WTC11 (cell line): ENCODE measurements around the gene NAA60. TPM values are rescaled to one million over a fixed set of nuclear protein-coding genes. Genes with fewer than 3 reads are reported as not detected.
A peak's percentile ranks its signal among the peaks of the same experiment; 100 is the strongest.
"Not testable (repeated sequence)": the region's sequence is repeated elsewhere in the genome, so short reads cannot be mapped to it uniquely, and the experiment has no call there.

Experiments
- ATAC-seq: fragments of 200-7000 bp; cut with Tn5 transposase; 2 replicates; pipeline ENCODE4 v1.10.0; 2021; ENCODE audit warnings: mild to moderate bottlenecking, moderate library complexity
- CTCF ChIA-PET: fragments of 300-600 bp; sonication (Branson Sonifier 250); formaldehyde crosslinking; loops from one replicate; lab custom pipeline; 2021; ENCODE audit warnings: antibody characterized with exemption; lab: Charles Lee
- POLR2A ChIA-PET: fragments of 350-600 bp; sonication (Branson Sonifier 250); formaldehyde crosslinking; loops from one replicate; lab custom pipeline; 2021; ENCODE audit warnings: antibody characterized with exemption; lab: Charles Lee
- DNase-seq: peaks from one replicate; pipeline ENCODE4 v3.0.0; 2021; ENCODE audit warnings: low spot score
- H3K27ac Mint-ChIP-seq: 2 replicates; pipeline ENCODE4 v1.8.0; 2021; ENCODE audit warnings: mixed read lengths
- H3K27me3 Mint-ChIP-seq: 2 replicates; pipeline ENCODE4 v1.8.0; 2021; ENCODE audit warnings: low read depth, mild to moderate bottlenecking, moderate library complexity, mixed read lengths
- H3K36me3 Mint-ChIP-seq: 2 replicates; pipeline ENCODE4 v1.8.0; 2021; ENCODE audit warnings: mixed read lengths
- H3K4me1 Mint-ChIP-seq: 2 replicates; pipeline ENCODE4 v1.8.0; 2022; ENCODE audit warnings: mixed read lengths
- H3K4me3 Mint-ChIP-seq: 2 replicates; pipeline ENCODE4 v1.8.0; 2021; ENCODE audit warnings: mild to moderate bottlenecking, moderate library complexity, mixed read lengths
- H3K9me3 Mint-ChIP-seq: 2 replicates; pipeline ENCODE4 v1.8.0; 2021; ENCODE audit warnings: mixed read lengths
- CREM ChIP-seq: sonication (generic); formaldehyde crosslinking; IDR thresholded peaks from 2 replicates; pipeline ENCODE4 v1.8.1; 2022; ENCODE audit warnings: mild to moderate bottlenecking, missing genetic modification reagents, moderate library complexity
- E2F4 ChIP-seq: sonication (generic); formaldehyde crosslinking; IDR thresholded peaks from 2 replicates; pipeline ENCODE4 v1.8.1; 2022; ENCODE audit warnings: low read depth, mild to moderate bottlenecking, moderate library complexity, missing genetic modification reagents, borderline replicate concordance
- FOXK1 ChIP-seq: sonication (generic); formaldehyde crosslinking; IDR thresholded peaks from 2 replicates; pipeline ENCODE4 v1.8.0; 2022; ENCODE audit warnings: mild to moderate bottlenecking, moderate library complexity, missing genetic modification reagents
- JUN ChIP-seq: sonication (generic); formaldehyde crosslinking; IDR thresholded peaks from 2 replicates; pipeline ENCODE4 v1.8.0; 2023; ENCODE audit warnings: mild to moderate bottlenecking, missing genetic modification reagents
- MLX ChIP-seq: sonication (generic); formaldehyde crosslinking; IDR thresholded peaks from 2 replicates; pipeline ENCODE4 v1.8.1; 2023; ENCODE audit warnings: mild to moderate bottlenecking, missing genetic modification reagents, moderate library complexity
- MXD4 ChIP-seq: fragments of 250-450 bp; sonication (Bioruptor Pico); IDR thresholded peaks from 2 replicates; pipeline ENCODE4 v1.8.0; 2021; ENCODE audit warnings: mild to moderate bottlenecking, moderate library complexity, borderline replicate concordance
- SP1 ChIP-seq: sonication (generic); formaldehyde crosslinking; conservative IDR thresholded peaks from 2 replicates; pipeline ENCODE4 v1.8.1; 2022; ENCODE audit warnings: missing genetic modification reagents
- TCF7 ChIP-seq: sonication (generic); formaldehyde crosslinking; IDR thresholded peaks from 2 replicates; pipeline ENCODE4 v1.8.0; 2022; ENCODE audit warnings: mild to moderate bottlenecking, low read depth, missing genetic modification reagents, moderate library complexity
- ZNF219 ChIP-seq: sonication (generic); formaldehyde crosslinking; IDR thresholded peaks from 2 replicates; pipeline ENCODE4 v1.8.0; 2023; ENCODE audit warnings: missing genetic modification reagents, mild to moderate bottlenecking, borderline replicate concordance
- ZNF232 ChIP-seq: sonication (generic); formaldehyde crosslinking; IDR thresholded peaks from 2 replicates; pipeline ENCODE4 v1.8.0; 2022; ENCODE audit warnings: mild to moderate bottlenecking, missing genetic modification reagents
- ZNF671 ChIP-seq: fragments of 250-450 bp; sonication (Bioruptor Pico); IDR thresholded peaks from 2 replicates; pipeline ENCODE4 v1.8.0; 2021; ENCODE audit warnings: mild to moderate bottlenecking
- total RNA-seq: library from RNA; stranded (reverse); gene quantifications from 3 replicates; pipeline ENCODE4 v1.2.3, GENCODE V29; 2021
- TF ChIP-seq, protein P1 (sequence below): sonication (generic); formaldehyde crosslinking; conservative IDR thresholded peaks from 2 replicates; pipeline ENCODE4 v1.8.1; 2023; ENCODE audit warnings: mild to moderate bottlenecking, low read depth, missing genetic modification reagents, moderate library complexity
- TF ChIP-seq, protein P2 (sequence below): fragments of 250-450 bp; sonication (Bioruptor Pico); IDR thresholded peaks from 2 replicates; pipeline ENCODE4 v2.1.2; 2022; ENCODE audit warnings: mild to moderate bottlenecking, moderate library complexity
- TF ChIP-seq, protein P3 (sequence below): sonication (generic); formaldehyde crosslinking; IDR thresholded peaks from 2 replicates; pipeline ENCODE4 v1.8.1; 2023; ENCODE audit warnings: mild to moderate bottlenecking, moderate library complexity, missing genetic modification reagents
- TF ChIP-seq, protein P4 (sequence below): sonication (generic); formaldehyde crosslinking; IDR thresholded peaks from 2 replicates; pipeline ENCODE4 v1.8.0; 2022; ENCODE audit warnings: mild to moderate bottlenecking, missing genetic modification reagents

The NAA60 gene
- total RNA-seq, 1 experiment from 2014 or later, result 50.3 TPM

DNA sequence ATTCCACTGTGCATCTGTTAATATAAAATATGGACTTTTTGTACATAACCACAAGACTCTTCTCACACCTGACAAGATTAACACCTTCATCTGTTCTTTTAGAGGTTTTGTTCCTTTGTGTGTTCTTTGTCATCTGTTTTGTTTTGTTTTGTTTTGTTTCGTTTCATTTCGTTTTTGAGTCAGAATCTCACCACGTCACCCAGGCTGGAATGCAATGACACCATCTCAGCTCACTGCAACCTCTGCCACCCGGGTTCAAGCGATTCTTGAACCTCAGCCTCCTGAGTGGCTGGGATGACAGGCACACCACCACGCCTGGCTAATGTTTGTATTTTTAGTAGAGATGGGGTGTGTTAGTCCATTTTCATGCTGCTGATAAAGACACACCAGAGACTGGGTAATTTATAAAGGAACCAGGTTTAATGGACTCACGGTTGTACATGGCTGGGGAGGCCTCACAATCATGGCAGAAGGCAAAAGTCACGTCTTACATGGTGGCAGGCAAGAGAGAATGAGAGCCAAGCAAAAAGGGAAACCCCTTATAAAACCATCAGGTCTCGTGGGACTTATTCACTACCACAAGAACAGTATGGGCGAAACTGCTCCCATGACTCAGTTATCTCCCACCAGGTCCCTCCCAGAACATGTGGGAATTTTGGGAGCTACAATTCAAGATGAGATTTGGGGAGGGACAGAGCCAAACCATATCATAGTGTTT is 29.6 kb downstream of the NAA60 start:
- no peaks in the 10 kb centered on the region for H3K27me3 Mint-ChIP-seq
- no peaks in the 10 kb centered on the region; the same call in 1 of the 2 replicates for H3K36me3 Mint-ChIP-seq
- TF ChIP-seq ZNF232 (CRISPR knock-in tag) (no peak), MXD4 (CRISPR knock-in tag) (no peak), CREM (no peak), FOXK1 (no peak), MLX (CRISPR knock-in tag) (no peak), ZNF219 (CRISPR knock-in tag) (no peak), TCF7 (CRISPR knock-in tag) (no peak), ZNF671 (CRISPR knock-in tag) (no peak), SP1 (CRISPR knock-in tag) (no peak), E2F4 (no peak), JUN (no peak)
- TF ChIP-seq, protein P1, sequence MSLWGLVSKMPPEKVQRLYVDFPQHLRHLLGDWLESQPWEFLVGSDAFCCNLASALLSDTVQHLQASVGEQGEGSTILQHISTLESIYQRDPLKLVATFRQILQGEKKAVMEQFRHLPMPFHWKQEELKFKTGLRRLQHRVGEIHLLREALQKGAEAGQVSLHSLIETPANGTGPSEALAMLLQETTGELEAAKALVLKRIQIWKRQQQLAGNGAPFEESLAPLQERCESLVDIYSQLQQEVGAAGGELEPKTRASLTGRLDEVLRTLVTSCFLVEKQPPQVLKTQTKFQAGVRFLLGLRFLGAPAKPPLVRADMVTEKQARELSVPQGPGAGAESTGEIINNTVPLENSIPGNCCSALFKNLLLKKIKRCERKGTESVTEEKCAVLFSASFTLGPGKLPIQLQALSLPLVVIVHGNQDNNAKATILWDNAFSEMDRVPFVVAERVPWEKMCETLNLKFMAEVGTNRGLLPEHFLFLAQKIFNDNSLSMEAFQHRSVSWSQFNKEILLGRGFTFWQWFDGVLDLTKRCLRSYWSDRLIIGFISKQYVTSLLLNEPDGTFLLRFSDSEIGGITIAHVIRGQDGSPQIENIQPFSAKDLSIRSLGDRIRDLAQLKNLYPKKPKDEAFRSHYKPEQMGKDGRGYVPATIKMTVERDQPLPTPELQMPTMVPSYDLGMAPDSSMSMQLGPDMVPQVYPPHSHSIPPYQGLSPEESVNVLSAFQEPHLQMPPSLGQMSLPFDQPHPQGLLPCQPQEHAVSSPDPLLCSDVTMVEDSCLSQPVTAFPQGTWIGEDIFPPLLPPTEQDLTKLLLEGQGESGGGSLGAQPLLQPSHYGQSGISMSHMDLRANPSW, result no peak
- TF ChIP-seq, protein P2, sequence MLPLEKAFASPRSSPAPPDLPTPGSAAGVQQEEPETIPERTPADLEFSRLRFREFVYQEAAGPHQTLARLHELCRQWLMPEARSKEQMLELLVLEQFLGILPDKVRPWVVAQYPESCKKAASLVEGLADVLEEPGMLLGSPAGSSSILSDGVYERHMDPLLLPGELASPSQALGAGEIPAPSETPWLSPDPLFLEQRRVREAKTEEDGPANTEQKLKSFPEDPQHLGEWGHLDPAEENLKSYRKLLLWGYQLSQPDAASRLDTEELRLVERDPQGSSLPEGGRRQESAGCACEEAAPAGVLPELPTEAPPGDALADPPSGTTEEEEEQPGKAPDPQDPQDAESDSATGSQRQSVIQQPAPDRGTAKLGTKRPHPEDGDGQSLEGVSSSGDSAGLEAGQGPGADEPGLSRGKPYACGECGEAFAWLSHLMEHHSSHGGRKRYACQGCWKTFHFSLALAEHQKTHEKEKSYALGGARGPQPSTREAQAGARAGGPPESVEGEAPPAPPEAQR (CRISPR knock-in tag), result no peak
- TF ChIP-seq, protein P3, sequence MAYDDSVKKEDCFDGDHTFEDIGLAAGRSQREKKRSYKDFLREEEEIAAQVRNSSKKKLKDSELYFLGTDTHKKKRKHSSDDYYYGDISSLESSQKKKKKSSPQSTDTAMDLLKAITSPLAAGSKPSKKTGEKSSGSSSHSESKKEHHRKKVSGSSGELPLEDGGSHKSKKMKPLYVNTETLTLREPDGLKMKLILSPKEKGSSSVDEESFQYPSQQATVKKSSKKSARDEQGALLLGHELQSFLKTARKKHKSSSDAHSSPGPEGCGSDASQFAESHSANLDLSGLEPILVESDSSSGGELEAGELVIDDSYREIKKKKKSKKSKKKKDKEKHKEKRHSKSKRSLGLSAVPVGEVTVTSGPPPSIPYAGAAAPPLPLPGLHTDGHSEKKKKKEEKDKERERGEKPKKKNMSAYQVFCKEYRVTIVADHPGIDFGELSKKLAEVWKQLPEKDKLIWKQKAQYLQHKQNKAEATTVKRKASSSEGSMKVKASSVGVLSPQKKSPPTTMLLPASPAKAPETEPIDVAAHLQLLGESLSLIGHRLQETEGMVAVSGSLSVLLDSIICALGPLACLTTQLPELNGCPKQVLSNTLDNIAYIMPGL, result no peak
- TF ChIP-seq, protein P4, sequence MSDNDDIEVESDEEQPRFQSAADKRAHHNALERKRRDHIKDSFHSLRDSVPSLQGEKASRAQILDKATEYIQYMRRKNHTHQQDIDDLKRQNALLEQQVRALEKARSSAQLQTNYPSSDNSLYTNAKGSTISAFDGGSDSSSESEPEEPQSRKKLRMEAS, result no peak
- H3K4me3 Mint-ChIP-seq, result no peak overlapping the region
- peaks cover 20% of the 10 kb centered on the region for H3K4me1 Mint-ChIP-seq
- no peaks in the 10 kb centered on the region for H3K9me3 Mint-ChIP-seq
- no peak for ATAC-seq
- ChIA-PET CTCF (no interaction called here), POLR2A (no interaction called here)
- 0 out of 2 replicates have a peak overlapping the region, but pooled peaks have one; percentile 23 for H3K27ac Mint-ChIP-seq
- no peak for DNase-seq

- H3K9me3 Mint-ChIP-seq, H3K36me3 Mint-ChIP-seq, H3K27ac Mint-ChIP-seq, CTCF ChIA-PET, DNase-seq, H3K27me3 Mint-ChIP-seq, H3K4me3 Mint-ChIP-seq, ATAC-seq, POLR2A ChIA-PET: not testable (repeated sequence)
- H3K4me1 Mint-ChIP-seq, result peaks cover 14% of the 10 kb centered on the region
Measured at GRCh38 chr16:3473596-3473943, 30.1 kb downstream of the NAA60 start.
